ELR (cell line): Measurements from ENCODE around the gene SLCO2B1.

ENCODE experiments used
- DNase-seq: peaks from one replicate; pipeline ENCODE4 v3.0.0-alpha.2; 2015; ENCODE audit warnings: low read depth

The SLCO2B1 gene

DNA sequence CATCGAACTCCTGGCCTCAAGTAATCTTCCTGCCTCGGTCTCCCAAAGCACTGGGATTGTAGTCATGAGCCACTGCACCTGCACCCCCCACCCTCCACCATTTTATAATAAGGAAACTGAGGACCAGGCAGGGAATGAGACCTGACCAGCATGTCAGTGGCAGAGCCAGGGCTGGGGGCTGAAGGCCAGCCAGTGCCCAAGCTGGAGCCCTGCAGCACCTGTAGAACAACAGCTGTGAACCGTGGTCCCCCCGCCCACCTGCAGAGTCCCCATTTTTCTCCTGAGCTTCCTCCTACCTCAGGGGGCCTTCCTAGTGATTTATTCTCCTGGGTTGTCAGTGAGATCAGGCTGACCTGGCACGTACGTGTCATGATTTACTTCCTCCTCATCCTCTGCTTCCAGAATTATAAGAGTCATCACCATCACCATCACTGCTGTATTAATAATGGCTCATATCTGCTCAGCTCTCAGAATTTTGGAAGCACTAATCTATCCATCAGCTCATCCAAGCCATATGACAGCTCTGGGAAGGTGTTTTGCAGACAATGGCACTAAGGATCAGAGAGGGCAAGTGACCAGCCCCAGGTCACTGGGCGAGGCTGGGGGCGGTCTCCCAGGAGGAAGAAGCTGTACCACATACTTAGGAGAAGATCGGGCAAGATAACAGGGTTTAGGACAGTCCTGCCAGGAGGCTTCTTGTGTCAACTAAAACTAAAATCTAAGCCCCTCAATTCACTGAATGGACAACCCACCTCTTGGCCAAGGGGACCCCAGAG is 5.5 kb upstream of the SLCO2B1 start:
- DNase-seq: no peak

DNA sequence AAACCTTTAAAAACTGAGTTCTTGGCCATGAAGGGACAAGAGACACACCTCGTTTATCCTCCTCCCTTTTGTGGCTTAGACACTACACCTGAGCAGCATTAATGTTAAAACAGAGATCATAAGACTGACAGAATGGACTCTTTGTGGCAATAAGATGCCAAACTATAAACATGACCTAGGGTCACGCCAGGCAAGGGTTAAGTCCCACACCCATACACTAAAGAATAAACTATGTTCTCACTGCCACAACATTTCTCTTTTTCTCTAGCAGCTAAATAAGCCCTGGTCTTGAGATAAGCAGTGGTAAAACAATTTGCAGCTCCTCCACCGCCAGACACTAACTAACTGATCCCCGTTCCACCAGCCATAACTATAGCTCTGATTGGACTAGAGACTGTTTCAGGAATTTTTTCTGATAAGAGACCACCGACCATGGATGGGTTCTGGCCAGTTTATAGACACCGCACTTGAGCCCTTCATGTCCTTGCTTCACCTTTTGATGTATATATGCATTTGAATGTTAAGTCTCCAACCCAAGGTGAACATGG is 4.9 kb upstream of the SLCO2B1 start:
- no peak for DNase-seq

- DNase-seq: no peak
Observed at GRCh38 chr11:75146711-75147110, 4.2 kb upstream of the SLCO2B1 start.

- no peak for DNase-seq
Observed at GRCh38 chr11:75147191-75147874, 3.6 kb upstream of the SLCO2B1 start.

DNA sequence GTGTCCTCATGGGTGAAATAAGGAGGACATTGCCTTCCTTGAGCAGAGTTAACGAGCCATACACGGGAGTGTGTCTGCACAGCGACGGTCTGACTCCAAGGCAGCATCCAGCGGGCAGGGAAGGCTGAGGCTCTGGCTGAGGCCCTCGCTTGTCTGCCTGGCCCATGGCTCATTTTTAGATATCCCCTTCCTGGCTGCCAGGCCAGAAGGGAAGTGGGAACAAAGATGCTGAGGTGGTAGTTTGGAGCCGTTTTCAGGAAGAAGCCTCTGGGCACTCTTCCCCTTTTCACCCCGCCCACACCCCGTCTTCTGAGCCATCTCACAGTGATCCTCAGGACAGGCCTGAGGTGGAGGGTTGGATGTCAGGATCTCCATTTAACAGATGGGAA is 3.0 kb upstream of the SLCO2B1 start:
- DNase-seq: no peak

- DNase-seq: no peak
Observed at GRCh38 chr11:75148436-75148983, 2.4 kb upstream of the SLCO2B1 start.

GRCh38 chr11:75149766-75150465 is 991 bp upstream of the SLCO2B1 start:
- no peak for DNase-seq

- DNase-seq: no peak
Observed at GRCh38 chr11:75151346-75152047, 590 bp downstream of the SLCO2B1 start.

GRCh38 chr11:75152090-75152489 is 1.2 kb downstream of the SLCO2B1 start:
- DNase-seq: no peak

GRCh38 chr11:75152651-75153427 is 1.9 kb downstream of the SLCO2B1 start:
- DNase-seq: no peak

DNA sequence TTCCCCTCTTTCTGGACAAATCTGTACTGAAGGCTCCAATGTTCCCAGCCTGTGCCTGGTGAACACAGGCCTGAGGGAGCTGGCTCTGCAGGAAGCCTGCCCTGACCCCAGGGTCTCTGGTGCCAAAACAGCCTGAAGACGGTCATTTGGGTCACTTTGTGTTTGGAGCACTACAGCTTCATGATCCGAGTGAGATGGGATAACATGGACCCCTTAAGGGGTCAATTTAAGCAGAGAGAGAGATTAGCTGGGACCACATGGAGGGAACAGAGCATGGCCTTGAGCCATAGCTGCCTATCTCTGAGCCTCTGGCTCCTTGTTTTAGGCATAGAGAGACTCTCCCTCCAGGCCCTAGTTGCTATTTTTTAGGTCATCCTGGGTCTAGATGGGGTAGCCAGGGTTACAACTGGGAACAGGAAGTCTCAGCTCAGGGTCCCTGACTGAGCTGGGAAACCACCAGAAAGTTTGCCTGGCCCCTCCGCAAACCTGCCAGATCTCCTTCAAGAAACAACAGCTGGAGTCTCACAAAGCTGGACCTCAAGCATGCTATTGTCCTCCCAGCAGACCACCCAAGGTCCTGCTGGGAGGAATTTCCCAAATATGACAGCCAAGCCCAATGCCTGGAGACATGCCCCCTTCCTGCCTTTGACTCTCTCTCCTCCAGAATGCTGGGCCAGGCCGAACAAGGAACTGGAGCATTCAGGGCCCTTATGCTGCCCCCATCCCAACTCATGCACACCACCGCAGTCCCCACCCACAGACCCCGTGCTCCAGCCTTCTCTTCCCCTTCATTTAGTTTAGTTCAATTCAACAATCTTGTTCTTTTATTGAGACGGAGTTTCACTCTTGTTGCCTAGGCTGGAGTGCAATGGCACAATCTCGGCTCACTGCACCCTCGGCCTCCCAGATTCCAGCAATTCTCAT is 4.0 kb downstream of the SLCO2B1 start:
- DNase-seq: no peak

- no peak for DNase-seq
Observed at GRCh38 chr11:75155570-75156422, 4.9 kb downstream of the SLCO2B1 start.

DNA sequence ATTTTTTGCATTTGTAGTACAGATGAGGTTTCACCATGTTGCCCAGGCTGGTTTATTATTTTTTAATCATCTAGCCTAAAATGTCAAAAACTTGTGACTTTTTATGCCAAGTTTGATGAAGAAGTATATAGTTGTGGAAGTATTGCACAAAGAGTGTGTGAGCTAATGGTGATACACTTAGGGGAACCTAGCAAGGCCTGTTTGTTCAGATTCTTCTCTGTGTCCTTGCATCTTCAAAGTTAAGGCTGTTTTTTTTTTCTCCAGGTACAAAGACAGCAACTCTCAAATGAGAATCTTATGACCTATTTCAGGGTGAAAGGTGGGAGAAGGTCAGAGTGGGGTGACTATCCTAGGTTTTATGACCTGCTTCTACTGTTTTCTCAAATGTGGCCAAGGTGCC is 7.3 kb downstream of the SLCO2B1 start:
- DNase-seq: no peak

DNA sequence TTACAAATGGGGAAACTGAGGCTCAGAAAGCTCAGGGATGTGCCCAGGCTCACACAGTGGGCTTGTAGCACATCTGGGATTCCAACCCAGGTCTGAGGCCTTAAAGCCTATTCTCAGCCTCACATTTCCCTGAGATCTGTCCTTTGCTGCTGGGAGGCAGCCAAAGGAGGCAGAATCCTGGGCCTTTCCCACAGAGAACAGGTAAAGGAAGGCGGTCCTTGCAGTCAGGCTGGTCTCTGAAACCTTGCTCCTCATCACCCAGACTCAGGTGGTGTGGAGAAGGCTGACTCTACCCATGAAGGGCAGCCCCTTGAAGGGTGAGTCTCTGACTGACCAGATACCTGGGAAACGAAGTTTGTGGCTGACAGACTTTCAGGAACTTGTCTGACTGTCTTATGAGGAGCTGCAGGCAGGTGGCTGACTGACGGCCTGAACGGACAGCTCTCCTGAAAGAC is 7.8 kb downstream of the SLCO2B1 start:
- DNase-seq: no peak

- no peak for DNase-seq
Observed at GRCh38 chr11:75159151-75159953, 8.4 kb downstream of the SLCO2B1 start.

GRCh38 chr11:75160220-75160757 is 9.4 kb downstream of the SLCO2B1 start:
- DNase-seq: no peak

DNA sequence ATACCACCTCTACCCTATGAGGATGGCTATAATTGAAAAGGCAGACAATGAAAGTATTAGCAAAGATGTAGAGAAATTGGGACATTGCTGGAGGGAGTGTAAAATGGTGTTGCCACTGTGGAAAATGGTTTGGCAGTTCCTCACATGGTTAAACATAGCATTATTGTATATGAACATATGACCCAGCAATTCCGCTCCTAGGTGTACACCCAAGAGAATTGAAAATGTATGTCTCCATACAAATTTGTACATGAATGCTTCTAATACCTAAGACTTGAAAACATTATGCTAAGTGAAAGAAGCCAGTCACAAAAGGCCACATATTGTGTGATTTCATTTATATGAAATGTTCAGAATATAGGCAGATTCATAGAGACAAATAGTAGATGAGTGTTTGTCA is 10.0 kb downstream of the SLCO2B1 start:
- no peak for DNase-seq
